Measurements from ENCODE around the gene LGI4.
"Not testable (repeated sequence)": the region's sequence is repeated elsewhere in the genome, so short reads cannot be mapped to it uniquely, and the experiment has no call there.

Gene LGI4

GRCh38 chr19:35141837-35142605 lies 7.2 kb upstream of the LGI4 start:
- DNase-seq (ENCODE audit: low read depth in 1 of 2, low spot score in 1 of 2), result no peak

- peak; percentile 95 to 98 for DNase-seq (ENCODE audit: low read depth in 1 of 2, low spot score in 1 of 2)
These were observed 6.3 kb upstream of the LGI4 start for GRCh38 chr19:35140962-35141836.

DNA sequence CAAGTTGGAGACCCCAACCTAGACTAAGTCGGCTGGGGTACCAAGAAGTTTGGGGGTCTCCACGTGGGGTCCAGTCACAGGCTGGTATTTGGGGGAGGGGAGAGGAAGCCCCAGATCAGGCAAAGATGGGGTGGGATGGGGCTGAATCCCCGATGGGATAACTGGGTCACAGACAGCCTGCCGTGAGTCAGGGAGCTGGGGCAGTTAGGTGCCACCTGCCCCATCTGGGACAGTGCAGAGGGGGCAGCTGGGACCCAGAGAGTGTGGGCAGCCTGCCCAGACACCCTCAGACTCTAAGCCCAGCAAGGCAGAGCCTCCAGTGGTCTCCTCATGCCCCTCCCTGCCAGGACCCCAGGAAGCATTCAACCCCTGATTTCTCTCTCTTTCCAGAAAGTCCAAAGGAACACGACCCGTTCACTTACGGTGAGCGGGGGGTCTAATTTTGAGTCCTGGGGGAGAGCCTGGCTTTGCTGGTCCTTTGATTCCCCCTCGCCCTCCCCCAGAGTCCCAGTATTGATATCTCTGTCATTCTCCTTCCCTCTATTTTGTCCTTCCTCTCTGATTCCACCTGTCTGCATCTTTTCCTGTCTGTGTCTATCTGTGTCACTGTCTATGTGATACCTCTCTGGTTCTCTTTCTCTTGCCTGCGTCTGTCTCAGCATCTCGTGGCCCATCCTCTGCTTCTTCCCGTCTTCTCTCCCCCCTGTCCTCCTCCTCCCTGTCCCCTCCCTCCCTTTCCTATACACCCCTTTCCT lies 5.5 kb upstream of the LGI4 start:
- DNase-seq (ENCODE audit: low read depth in 1 of 2, low spot score in 1 of 2), result no peak

- DNase-seq (ENCODE audit: low read depth in 1 of 2, low spot score in 1 of 2), result no peak
These were observed 3.5 kb upstream of the LGI4 start, which contains the start of gene FXYD1 for GRCh38 chr19:35138305-35138892. Gene FXYD1, plus strand, starts transcription at chr19:35138824. Its CDS starts 1,256 bp downstream, at chr19:35140080.

GRCh38 chr19:35136977-35137702 lies 2.3 kb upstream of the LGI4 start:
- DNase-seq (ENCODE audit: low read depth in 1 of 2, low spot score in 1 of 2), result no peak

DNA sequence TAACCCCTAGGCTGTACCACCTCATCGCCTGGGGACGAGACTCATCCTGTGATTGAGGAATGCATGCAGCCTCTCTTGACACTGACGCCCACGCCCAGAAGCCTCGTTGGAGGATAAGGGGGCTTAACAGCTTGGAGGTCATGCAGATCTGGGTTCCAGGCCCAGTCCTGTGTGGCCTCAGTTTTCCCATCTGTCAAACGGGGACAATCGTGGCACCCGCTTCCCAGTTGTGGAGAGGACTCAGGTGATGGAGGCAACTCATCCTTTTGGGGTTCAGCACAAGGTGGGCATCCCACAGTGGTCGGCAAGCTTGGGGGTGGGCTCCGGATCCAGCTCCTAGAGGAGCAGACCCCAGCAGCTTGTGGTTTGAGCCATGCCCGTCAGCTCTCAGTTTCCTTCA lies 1.4 kb upstream of the LGI4 start:
- no peak for DNase-seq (ENCODE audit: low read depth in 1 of 2, low spot score in 1 of 2)

GRCh38 chr19:35135389-35135909 lies 590 bp upstream of the LGI4 start:
- DNase-seq (ENCODE audit: low read depth in 1 of 2, low spot score in 1 of 2), result peak in 1 of 2 donors; percentile 54

DNA sequence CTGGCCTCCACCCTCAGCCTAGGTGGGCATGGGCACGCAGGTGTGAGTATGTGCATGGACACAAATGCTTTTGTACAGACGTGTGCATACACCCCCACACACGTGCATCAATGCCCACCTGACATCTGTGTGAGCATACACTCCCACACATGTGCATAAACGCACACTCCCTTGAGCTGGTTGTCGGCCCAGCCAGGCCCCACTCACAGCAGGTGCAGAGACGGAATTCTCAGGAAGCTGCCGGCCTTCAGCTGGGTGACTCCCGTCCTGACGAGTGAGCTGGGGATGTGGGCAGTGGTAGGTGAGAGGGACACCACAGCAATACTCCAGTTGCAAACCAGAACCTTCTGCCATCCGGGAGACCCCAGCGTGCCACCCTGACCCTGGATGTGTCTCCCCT lies 1.0 kb downstream of the LGI4 start:
- DNase-seq (ENCODE audit: low read depth in 1 of 2, low spot score in 1 of 2), result no peak

DNA sequence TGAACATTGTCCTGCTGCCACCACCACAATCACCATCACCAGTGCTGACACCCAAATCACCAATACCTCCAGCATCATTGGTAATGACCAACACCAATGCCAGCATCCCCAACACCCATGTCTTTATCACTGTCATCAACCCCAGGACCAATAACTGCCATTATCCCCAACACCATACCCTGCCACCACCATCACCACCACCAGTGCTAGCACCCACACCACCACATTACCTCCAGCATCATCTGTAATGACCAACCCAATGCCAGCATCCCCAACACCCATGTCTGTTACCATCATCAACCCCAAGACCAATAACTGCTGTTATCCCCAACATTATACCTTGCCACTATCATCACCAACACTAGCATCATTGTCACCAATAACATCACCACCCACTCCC lies 2.6 kb downstream of the LGI4 start:
- DNase-seq (ENCODE audit: low read depth in 1 of 2, low spot score in 1 of 2), result no peak

DNA sequence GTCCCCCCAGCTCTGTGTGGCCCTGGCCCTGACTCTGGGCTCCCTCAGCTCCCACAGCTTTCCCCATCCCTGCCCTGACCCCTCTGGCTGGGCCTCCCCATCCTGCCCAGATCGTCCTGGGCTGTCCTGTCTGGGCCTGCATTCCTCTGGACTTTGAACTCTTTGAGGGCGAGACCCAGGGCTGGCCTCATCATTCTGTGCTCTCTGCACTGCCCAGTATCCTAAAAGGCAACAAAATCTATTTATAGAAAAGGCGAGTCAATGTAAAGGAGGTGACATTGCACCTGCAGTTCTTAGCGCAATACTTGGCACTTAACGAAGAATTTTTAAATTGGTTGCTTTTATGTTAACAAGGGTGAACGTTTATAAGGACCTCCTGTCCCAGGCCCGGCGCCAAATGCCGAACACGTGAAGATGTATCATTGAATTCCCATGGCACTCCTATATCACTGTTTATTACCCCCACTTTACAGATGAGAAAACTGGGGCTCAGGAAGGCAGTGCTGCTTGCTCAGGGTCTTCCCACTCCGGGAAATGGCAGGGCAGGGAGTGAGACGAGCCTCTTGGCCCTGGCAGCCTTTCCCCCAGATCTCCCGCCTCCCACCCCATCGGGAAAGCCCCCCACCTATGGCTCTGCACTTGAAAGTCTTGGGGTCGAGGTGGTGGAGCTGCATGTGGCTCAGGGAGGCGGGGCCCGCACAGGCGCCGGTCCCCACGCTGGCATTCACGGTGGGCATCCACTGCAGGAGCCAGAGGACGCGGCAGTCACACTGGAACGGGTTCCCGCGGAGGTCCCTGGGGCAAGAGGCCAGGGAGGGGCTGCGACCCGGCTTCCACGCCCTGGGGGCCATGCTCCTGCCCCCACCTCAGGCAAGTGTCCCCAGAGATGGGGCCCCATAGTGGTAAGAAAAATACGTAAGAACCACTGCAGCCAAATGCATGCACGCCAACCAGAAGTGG lies 3.8 kb downstream of the LGI4 start:
- no peak for DNase-seq (ENCODE audit: low read depth in 1 of 2, low spot score in 1 of 2)

- not testable (repeated sequence) for DNase-seq (ENCODE audit: low read depth in 1 of 2, low spot score in 1 of 2)
These were observed 5.1 kb downstream of the LGI4 start for GRCh38 chr19:35129724-35130274.

DNA sequence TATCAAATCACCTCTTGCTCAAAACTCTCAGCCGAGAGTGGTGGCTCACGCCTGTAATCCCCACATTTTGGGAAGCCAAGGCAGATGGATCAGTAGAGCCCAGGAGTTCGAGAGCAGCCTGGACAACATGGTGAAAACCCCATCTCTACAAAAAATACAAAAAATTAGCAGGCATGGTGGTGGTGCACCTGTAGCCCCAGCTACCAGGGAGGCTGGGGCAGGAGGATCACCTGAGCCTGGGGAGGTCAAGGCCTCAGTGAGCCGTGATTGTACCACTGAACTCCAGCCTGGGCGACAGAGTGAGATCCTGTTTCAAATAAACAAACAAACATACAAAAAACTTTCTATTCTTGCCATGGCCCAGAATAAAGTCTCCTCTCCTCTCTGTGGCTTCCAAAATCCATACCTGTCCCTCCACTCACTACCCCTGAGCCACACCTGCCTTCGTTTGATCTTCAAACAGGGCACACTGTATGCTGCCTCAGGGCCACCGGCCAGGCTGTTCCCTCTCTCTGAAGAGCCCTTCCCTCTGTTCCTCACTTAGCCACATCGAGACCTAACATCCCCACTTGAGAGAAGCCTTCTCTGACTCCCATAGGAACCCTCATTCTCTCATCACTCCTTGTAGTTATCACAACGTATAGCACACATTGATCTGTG lies 6.3 kb downstream of the LGI4 start:
- DNase-seq (ENCODE audit: low read depth in 1 of 2, low spot score in 1 of 2), result no peak

- no peak for DNase-seq (ENCODE audit: low read depth in 1 of 2, low spot score in 1 of 2)
These were observed 7.0 kb downstream of the LGI4 start for GRCh38 chr19:35127871-35128270.

DNA sequence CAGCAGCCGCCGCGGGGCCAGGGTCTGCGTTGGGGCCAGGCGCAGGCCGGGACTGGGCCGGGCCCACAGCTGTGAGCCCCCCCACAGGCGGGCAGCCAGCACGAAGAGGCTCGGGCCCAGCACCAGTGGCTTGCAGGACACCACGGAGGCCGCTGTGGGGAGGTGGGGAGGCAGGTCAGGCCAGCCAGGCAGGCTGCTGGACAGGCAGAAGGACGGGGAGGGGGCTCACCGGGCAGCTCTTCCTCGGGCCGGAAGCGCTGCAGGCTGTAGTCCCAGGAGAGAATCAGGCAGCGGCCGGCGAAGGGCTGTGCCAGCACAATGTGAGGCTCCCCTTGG lies 8.3 kb downstream of the LGI4 start:
- no peak for DNase-seq (ENCODE audit: low read depth in 1 of 2, low spot score in 1 of 2)

DNA sequence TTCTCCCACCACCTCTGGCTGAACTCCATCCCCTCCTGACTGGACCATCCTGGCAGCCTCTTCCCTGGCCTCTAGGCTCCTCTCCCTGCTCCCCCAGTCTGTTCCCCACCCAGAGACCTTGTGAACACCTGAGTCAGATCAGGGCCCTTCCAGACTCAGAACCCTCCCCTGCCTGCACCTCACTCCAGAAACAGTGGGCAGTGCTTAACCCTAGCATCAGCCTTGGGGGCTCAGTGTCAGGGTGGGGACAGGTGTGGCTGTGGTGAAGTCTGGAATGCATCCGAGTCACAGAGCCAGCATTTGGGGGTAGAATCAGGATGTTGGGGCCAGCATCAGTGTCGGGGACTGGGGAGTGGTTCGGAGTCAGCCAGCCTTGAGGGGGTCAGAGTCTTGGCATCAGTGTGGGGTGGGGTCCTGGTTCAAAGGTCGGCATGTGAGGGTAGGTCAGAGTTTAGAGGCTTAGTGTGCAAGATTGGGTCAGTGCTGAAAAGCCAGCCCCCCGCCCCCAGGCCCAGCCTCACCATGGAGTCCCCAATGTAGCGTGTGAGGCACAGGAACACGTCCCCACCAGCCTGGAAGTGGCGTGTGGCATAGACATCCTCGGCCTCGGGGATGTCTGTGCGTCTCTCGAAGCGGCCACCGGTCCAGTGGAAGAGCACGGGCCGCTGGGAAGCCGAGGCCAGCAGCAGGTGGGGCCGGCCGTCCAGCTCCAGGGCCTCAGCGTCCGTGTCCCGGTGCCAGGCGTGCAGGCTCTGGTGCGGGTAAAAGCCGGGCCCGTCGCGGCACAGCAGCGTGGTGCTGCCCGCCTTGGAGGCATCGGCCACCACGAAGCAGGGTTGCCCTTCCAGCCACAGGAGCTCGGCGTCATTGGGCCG lies 8.9 kb downstream of the LGI4 start:
- no peak for DNase-seq (ENCODE audit: low read depth in 1 of 2, low spot score in 1 of 2)

- DNase-seq (ENCODE audit: low read depth in 1 of 2, low spot score in 1 of 2), result no peak
These were observed 9.6 kb downstream of the LGI4 start for GRCh38 chr19:35125270-35125717.
